HG03103 (cell line): ENCODE measurements around the gene AASDH.

ENCODE experiments used
- ATAC-seq: cut with Tn5 transposase; IDR thresholded peaks from one replicate; pipeline ENCODE4 v1.9.1; 2021; ENCODE audit warnings: low read depth; ENCODE audit not compliant: unreplicated experiment

Gene AASDH, protein sequence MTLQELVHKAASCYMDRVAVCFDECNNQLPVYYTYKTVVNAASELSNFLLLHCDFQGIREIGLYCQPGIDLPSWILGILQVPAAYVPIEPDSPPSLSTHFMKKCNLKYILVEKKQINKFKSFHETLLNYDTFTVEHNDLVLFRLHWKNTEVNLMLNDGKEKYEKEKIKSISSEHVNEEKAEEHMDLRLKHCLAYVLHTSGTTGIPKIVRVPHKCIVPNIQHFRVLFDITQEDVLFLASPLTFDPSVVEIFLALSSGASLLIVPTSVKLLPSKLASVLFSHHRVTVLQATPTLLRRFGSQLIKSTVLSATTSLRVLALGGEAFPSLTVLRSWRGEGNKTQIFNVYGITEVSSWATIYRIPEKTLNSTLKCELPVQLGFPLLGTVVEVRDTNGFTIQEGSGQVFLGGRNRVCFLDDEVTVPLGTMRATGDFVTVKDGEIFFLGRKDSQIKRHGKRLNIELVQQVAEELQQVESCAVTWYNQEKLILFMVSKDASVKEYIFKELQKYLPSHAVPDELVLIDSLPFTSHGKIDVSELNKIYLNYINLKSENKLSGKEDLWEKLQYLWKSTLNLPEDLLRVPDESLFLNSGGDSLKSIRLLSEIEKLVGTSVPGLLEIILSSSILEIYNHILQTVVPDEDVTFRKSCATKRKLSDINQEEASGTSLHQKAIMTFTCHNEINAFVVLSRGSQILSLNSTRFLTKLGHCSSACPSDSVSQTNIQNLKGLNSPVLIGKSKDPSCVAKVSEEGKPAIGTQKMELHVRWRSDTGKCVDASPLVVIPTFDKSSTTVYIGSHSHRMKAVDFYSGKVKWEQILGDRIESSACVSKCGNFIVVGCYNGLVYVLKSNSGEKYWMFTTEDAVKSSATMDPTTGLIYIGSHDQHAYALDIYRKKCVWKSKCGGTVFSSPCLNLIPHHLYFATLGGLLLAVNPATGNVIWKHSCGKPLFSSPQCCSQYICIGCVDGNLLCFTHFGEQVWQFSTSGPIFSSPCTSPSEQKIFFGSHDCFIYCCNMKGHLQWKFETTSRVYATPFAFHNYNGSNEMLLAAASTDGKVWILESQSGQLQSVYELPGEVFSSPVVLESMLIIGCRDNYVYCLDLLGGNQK

DNA sequence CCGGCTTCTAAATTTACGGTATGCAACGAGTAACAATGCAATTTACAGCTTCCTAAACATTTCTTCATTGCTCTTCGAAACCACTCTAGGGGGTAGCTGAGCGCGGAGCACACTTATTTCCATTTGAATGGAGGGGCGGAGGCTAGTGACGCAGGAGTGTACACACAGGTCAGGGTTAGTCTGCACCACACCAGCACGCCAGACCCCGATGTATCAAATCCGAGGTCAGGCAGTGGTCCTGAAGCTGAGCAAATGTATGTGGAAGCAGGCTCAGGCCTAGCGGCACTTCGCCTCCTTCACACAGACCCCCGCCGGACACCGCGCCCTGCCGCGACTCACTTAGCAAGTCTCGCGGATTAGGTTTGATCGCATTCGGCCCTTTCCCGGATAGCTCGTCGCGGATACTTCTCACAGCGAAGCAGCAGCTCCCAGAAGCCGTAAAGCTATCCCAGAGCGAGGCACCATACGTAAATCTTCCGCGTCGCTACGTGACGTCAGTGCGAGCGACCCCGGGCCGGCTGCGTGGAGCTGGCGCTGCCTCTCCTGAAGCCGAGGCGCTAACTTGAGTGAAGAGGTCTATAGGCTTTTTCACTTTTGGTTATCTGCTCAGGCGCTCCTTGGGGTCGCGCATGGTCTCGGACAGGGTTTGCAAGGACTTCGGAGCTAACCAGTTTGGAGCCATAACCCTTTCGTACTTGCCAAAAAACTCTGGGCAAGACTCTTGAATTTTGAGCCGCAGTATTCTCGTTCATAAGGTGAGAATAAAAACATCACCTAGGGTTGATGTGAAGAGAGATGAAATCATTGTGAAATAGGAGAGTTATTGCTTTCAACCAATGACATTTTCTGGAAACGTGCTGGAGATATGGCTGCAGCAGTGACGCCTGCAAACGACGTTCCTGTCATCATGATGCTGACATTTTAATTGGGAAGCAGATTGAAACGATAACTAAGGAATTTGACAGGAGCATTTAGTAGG is at the start of gene AASDH:
TSS of gene AASDH (minus strand) at position 469 of the 979 bp plus-strand sequence. CDS start 3,192 bp downstream, outside the sequence.
- ATAC-seq = peak; percentile 89

GRCh38 chr4:56435140-56435926 is 48.0 kb upstream of the AASDH start, which contains the start of gene PPAT:
Gene PPAT, minus strand, starts transcription at chr4:56435615. Its CDS starts 138 bp downstream, at chr4:56435477.
- ATAC-seq = peak; percentile 72

- ATAC-seq = peak; percentile 11
These were observed 47.4 kb upstream of the AASDH start for GRCh38 chr4:56434599-56435139.

GRCh38 chr4:56433280-56433679 is 46.0 kb upstream of the AASDH start:
- ATAC-seq = no peak

GRCh38 chr4:56430203-56430602 is 42.9 kb upstream of the AASDH start:
- ATAC-seq = no peak

- no peak for ATAC-seq
These were observed 39.9 kb upstream of the AASDH start for GRCh38 chr4:56427179-56427578.

- ATAC-seq = peak; percentile 73
These were observed 39.0 kb upstream of the AASDH start for GRCh38 chr4:56426273-56426672.

- no peak for ATAC-seq
These were observed 38.2 kb upstream of the AASDH start for GRCh38 chr4:56425518-56425917.

DNA sequence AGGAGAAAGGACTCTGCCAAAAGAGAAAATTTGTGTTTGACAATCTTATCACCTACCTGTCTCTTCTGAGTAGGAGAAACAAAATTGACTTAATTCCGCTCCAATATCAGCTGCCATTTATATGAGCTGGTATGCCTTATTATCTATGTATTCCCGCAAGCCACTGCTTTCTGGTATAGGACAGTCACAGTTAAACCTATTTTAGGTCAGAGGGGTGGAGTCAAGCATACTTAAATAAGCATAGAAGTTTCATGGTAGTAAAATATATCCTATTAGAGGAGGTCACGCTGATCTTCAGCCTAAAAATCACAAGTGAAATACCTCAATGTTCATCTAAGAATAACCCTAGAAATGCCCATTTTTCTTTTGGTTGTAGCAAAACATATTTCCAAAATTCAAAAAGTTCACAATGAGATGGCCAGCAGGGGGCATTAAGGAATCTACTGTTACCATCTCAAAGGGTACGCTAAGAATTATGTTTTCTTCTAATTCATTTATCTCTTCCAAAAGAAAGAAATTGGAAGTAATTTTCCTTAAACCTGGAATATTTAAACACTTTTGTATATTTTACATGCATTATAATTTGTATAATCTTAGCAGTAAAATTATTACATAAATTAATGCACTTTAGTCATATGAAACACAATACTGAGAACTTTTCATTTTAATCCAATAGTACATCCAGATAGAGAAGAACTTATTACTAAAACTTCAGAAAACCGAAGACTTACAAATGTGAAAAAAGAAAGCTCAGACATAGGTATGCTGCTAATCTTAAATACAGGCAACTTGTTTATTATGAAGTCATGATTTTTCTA is 37.6 kb upstream of the AASDH start:
- ATAC-seq = no peak

DNA sequence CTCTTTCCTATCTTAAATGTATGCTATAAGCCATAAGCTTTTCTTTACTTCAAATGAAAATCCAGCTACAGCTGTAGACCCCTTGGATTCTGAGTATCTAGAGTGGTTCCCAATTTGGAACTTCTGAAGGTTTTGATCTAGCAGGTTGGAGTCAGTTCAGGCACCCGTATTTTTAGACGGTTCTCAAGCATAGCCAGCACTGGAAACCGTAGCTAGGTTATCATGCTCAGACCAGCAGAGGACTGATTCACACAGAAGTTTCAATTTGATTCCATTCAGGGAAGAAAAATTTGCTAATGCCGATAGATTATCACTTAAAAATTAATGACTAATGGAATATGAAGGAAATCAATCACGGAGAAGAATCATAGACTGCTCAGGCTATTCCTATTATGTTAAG is 36.9 kb upstream of the AASDH start:
- no peak for ATAC-seq

- no peak for ATAC-seq
These were observed 30.1 kb upstream of the AASDH start for GRCh38 chr4:56417396-56417795.

DNA sequence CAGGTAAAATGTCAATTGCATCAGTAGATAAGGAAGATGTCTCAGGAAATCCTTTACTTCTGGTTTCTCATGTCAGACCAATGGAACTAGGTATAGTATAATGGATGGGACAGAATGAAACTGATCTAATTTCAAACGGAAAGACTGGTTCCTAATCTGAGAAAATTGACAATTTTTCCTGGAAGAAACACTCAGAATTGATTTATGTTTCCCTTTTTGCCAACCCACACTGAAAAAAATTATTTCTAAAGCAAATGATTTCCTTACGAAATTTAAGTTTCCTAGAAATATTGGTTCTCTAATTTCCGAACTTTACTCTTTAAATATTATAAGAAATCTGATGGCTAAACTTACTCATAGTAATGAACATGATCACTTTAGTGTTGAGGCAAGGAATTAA is 29.1 kb upstream of the AASDH start:
- ATAC-seq = no peak

DNA sequence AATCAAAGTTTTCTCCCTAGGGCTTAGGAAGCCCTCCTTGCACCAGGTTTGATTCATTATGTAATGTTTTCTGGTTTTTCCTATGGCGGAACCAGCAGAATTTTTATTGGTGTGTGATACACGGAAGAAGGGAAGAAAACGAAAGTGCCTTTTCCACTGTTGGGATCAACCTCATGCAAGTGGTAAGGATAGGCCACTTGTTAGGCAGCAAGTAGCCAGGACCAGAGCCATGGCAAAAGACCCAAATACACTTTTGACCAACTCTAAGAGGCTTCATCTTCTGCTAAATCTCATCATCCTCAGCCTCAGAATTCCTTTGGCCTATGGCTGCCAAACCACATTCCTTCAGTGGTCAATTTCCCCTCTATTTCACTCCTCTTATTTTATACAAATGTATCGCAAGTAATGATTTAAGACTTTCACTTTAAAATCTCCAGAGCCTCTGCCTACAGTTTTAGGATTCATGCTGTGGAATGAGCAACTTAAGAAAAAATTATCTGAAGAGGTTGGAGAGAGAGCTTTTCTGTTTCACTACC is 26.9 kb upstream of the AASDH start:
- no peak for ATAC-seq

DNA sequence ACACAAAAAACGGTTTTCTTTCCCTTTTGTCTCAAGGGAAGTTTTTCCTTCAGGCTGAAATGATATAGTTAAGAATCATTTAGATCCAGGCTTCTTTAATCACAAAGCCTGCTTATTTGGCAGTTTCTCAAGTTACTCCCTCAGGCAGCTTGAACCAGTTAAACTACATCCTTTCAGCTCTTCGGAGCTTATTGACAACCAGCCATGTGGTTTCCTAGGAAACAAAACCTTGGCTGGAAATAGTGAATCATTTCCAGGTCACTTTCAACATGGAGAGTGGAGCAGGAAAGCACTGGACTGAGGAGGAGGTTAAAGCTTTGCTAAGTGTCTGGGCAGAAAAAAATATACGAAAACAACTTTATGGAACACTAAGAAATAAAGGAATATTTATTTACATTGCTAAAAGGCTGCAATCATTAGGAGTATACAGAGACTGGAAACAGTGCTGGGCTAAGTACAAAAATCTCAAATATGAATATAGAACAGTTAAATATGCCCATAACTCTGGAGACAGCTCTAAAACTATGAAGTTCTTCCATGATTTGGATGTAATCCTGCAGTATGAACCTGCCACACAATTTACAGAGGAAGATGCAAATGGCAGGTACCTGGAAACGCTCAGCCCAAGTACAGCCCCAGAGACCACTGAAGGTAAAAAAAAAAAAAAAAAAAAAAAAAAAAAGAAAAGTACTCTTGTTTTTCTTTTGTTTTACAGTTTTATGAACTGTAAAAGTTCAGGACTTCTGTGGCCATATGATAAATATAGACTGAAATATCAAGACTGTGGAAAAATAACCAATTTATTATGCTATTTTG is 23.2 kb upstream of the AASDH start:
- ATAC-seq = no peak

- no peak for ATAC-seq
These were observed 22.3 kb upstream of the AASDH start for GRCh38 chr4:56409511-56410090.

- no peak for ATAC-seq
These were observed 21.7 kb upstream of the AASDH start for GRCh38 chr4:56408978-56409377.

DNA sequence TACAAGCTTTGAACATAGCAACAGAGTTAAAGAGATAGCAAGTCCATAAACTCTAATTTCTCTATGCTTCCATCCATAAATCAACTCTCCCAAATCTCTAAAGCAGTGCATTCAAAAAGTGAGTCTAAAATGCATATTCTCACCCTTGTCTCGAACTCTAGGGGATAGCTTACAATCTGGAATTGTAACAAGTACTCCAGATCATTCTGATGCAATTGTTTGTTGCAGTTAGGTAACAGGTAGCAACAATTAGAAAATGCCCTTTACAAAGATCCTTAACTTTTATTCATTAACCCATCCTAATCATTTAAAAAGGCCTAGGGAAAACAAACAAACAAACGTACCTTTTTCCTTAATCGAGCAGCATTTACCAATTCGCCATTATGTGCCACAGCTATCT is 18.9 kb upstream of the AASDH start:
- ATAC-seq = no peak
